Measurements from ENCODE around the gene CAPN14. TPM values are rescaled to one million over a fixed set of nuclear protein-coding genes. Genes with fewer than 3 reads are reported as not detected.

Gene CAPN14
- total RNA-seq, 4 donors from 2014 or later = 124 to 316 (median 198) TPM

GRCh38 chr2:31200972-31201371, 16.3 kb downstream of the CAPN14 start:
- TF ChIP-seq, protein P1, sequence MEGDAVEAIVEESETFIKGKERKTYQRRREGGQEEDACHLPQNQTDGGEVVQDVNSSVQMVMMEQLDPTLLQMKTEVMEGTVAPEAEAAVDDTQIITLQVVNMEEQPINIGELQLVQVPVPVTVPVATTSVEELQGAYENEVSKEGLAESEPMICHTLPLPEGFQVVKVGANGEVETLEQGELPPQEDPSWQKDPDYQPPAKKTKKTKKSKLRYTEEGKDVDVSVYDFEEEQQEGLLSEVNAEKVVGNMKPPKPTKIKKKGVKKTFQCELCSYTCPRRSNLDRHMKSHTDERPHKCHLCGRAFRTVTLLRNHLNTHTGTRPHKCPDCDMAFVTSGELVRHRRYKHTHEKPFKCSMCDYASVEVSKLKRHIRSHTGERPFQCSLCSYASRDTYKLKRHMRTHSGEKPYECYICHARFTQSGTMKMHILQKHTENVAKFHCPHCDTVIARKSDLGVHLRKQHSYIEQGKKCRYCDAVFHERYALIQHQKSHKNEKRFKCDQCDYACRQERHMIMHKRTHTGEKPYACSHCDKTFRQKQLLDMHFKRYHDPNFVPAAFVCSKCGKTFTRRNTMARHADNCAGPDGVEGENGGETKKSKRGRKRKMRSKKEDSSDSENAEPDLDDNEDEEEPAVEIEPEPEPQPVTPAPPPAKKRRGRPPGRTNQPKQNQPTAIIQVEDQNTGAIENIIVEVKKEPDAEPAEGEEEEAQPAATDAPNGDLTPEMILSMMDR (IDR thresholded peaks at IDR 0.05) = no peak
- no peak for TF ChIP-seq POLR2A (IDR thresholded peaks at IDR 0.05)
- Histone ChIP-seq H3K27ac (no peak overlapping the region), H3K4me3 (no peak overlapping the region), H3K4me1 (peaks cover 0 to 16% (median 4%) of the 10 kb centered on the region in 3 donors), H3K9me3 (no peaks in the 10 kb centered on the region), H3K27me3 (peaks cover 0 to 46% (median 0%) of the 10 kb centered on the region in 4 donors), H3K36me3 (peaks cover 0 to 72% (median 0%) of the 10 kb centered on the region in 3 donors)
- intact Hi-C loops (cut with DNase I) = no loop called here
- WGBS, 2 donors = 69 to 74% methylated on average over 5 of the region's 9 CpGs
- DNase-seq = no peak

- H3K4me1 ChIP-seq = peaks cover 0 to 16% (median 4%) of the 10 kb centered on the region in 3 donors
- TF ChIP-seq POLR2A (IDR thresholded peaks at IDR 0.05) = no peak
- TF ChIP-seq, protein P1 (IDR thresholded peaks at IDR 0.05) = no peak
- DNase-seq = no peak
- H3K9me3 ChIP-seq = no peaks in the 10 kb centered on the region
- no peak overlapping the region for H3K4me3 ChIP-seq
- peaks cover 0 to 34% (median 0%) of the 10 kb centered on the region in 4 donors for H3K27me3 ChIP-seq
- peaks cover 0 to 71% (median 0%) of the 10 kb centered on the region in 3 donors for H3K36me3 ChIP-seq
- no peak overlapping the region for H3K27ac ChIP-seq
- WGBS, 2 donors = 83 to 93% methylated on average over 4 of the region's 4 CpGs
- intact Hi-C loops (cut with DNase I) = no loop called here
These were observed 18.1 kb downstream of the CAPN14 start for GRCh38 chr2:31199206-31199605.

DNA sequence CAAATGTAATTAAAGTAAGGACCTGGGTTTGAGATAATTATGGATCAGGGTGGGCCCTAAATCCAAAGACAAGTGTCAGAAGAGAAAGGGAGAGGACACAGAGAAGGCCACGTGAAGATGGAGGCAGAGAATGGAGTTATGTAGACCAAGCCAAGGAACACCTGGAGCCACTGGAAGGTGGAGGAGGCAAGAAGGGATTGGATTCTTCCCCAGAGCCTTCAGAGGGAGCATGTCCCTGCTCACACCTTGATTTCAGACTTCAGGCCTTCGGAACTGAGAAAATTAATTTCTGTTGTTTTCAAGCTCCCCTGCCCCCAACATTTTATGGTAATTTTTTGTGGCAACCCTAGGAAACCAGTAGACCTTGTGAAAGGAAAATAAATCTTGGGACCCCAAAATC, 19.6 kb downstream of the CAPN14 start:
- DNase-seq = no peak
- Histone ChIP-seq H3K9me3 (no peaks in the 10 kb centered on the region), H3K27ac (peak overlapping the region in 2 of 4 donors; percentile 27 to 49), H3K4me1 (peaks cover 0 to 16% (median 4%) of the 10 kb centered on the region in 3 donors), H3K27me3 (peaks cover 0 to 32% (median 0%) of the 10 kb centered on the region in 4 donors), H3K36me3 (peaks cover 0 to 74% (median 0%) of the 10 kb centered on the region in 3 donors), H3K4me3 (no peak overlapping the region)
- no peak for TF ChIP-seq POLR2A (IDR thresholded peaks at IDR 0.05)
- TF ChIP-seq, protein P1 (IDR thresholded peaks at IDR 0.05) = no peak
- intact Hi-C loops (cut with DNase I) = no loop called here
- 86 to 93% methylated on average over 2 of the region's 2 CpGs for WGBS, 2 donors

GRCh38 chr2:31197166-31197565, 20.1 kb downstream of the CAPN14 start:
- no peak for TF ChIP-seq POLR2A (IDR thresholded peaks at IDR 0.05)
- TF ChIP-seq, protein P1 (IDR thresholded peaks at IDR 0.05) = no peak
- intact Hi-C loops (cut with DNase I) = no loop called here
- Histone ChIP-seq H3K4me3 (peak overlapping the region in 1 of 4 donors; percentile 4), H3K27ac (peak overlapping the region; percentile 27 to 61 (median 54)), H3K4me1 (peaks cover 0 to 16% (median 4%) of the 10 kb centered on the region in 3 donors), H3K36me3 (peaks cover 0 to 74% (median 0%) of the 10 kb centered on the region in 3 donors), H3K27me3 (peaks cover 0 to 27% (median 0%) of the 10 kb centered on the region in 4 donors), H3K9me3 (no peaks in the 10 kb centered on the region)
- DNase-seq = no peak
- 53 to 55% methylated on average over 4 of the region's 4 CpGs for whole genome bisulfite sequencing, 2 donors

DNA sequence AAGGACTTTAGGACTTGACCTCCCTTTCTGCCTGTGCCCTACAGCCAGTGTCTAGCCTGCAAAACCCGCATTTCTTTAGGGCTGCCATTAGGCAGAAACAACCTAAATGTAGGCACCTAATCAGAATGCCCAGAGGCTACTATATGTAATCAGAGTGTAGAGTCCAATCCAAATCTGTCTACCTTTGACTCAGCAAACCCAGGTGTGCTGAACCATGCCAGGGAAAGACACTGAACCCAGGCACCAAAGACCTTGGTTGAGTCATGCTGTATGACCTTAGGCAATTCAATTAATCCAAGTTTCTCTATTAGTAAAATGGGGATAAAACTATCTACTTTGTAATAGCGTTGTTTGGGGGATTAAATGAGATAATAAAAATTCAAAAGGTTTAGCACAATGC, 20.7 kb downstream of the CAPN14 start:
- Histone ChIP-seq H3K36me3 (peaks cover 0 to 74% (median 0%) of the 10 kb centered on the region in 3 donors), H3K27me3 (peaks cover 0 to 21% (median 0%) of the 10 kb centered on the region in 4 donors), H3K9me3 (no peaks in the 10 kb centered on the region), H3K4me3 (no peak overlapping the region), H3K4me1 (peaks cover 0 to 16% (median 4%) of the 10 kb centered on the region in 3 donors), H3K27ac (peak overlapping the region in 3 of 4 donors; percentile 27 to 59 (median 49))
- 43 to 53% methylated on average over 2 of the region's 2 CpGs for WGBS, 2 donors
- TF ChIP-seq POLR2A (IDR thresholded peaks at IDR 0.05) = no peak
- TF ChIP-seq, protein P1 (IDR thresholded peaks at IDR 0.05) = no peak
- intact Hi-C loops (cut with DNase I) = no loop called here
- DNase-seq = no peak
